Measurements from ENCODE around the gene PPP1R3E. TPM values are rescaled to one million over a fixed set of nuclear protein-coding genes. Genes with fewer than 3 reads are reported as not detected.
"Not testable (repeated sequence)": the region's sequence is repeated elsewhere in the genome, so short reads cannot be mapped to it uniquely, and the experiment has no call there.

PPP1R3E gene
- total RNA-seq, 1 donor from 2014 or later, result 16.9 TPM

- ATAC-seq (no peak), DNase-seq (no peak)
- H3K4me1 ChIP-seq, result no peaks in the 10 kb centered on the region
- no peak overlapping the region for H3K4me3 ChIP-seq
- H3K36me3 ChIP-seq, result no peaks in the 10 kb centered on the region
- H3K27me3 ChIP-seq (ENCODE audit: low read depth), result no peaks in the 10 kb centered on the region
- intact Hi-C loops (cut with DNase I), result no loop called here
- H3K27ac ChIP-seq, result no peak overlapping the region
- no peaks in the 10 kb centered on the region for H3K9me3 ChIP-seq
- TF ChIP-seq, protein P1, sequence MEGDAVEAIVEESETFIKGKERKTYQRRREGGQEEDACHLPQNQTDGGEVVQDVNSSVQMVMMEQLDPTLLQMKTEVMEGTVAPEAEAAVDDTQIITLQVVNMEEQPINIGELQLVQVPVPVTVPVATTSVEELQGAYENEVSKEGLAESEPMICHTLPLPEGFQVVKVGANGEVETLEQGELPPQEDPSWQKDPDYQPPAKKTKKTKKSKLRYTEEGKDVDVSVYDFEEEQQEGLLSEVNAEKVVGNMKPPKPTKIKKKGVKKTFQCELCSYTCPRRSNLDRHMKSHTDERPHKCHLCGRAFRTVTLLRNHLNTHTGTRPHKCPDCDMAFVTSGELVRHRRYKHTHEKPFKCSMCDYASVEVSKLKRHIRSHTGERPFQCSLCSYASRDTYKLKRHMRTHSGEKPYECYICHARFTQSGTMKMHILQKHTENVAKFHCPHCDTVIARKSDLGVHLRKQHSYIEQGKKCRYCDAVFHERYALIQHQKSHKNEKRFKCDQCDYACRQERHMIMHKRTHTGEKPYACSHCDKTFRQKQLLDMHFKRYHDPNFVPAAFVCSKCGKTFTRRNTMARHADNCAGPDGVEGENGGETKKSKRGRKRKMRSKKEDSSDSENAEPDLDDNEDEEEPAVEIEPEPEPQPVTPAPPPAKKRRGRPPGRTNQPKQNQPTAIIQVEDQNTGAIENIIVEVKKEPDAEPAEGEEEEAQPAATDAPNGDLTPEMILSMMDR (IDR thresholded peaks at IDR 0.05), result no peak
Observed at GRCh38 chr14:23335623-23336022, 33.0 kb upstream of the PPP1R3E start.

- peaks cover 4% of the 10 kb centered on the region for H3K4me1 ChIP-seq
- intact Hi-C loops (cut with DNase I), result no loop called here
- H3K27ac ChIP-seq, result no peak overlapping the region
- peaks cover 29% of the 10 kb centered on the region for H3K36me3 ChIP-seq
- DNase-seq, result no peak
- peak; percentile 82 to 86 for ATAC-seq
- no peak overlapping the region for H3K4me3 ChIP-seq
- no peaks in the 10 kb centered on the region for H3K9me3 ChIP-seq
- TF ChIP-seq, protein P1 (IDR thresholded peaks at IDR 0.05), result peak; percentile 88
- no peaks in the 10 kb centered on the region for H3K27me3 ChIP-seq (ENCODE audit: low read depth)
Observed at GRCh38 chr14:23327947-23328744, 25.5 kb upstream of the PPP1R3E start.

GRCh38 chr14:23326491-23327332 is 24.1 kb upstream of the PPP1R3E start:
- Histone ChIP-seq H3K27ac (no peak overlapping the region), H3K4me3 (no peak overlapping the region), H3K4me1 (peaks cover 14% of the 10 kb centered on the region), H3K36me3 (peaks cover 36% of the 10 kb centered on the region), H3K27me3 (ENCODE audit: low read depth) (no peaks in the 10 kb centered on the region), H3K9me3 (no peaks in the 10 kb centered on the region)
- peak in 1 of 2 donors; percentile 23 for ATAC-seq
- intact Hi-C loops (cut with DNase I), result no loop called here
- DNase-seq, result no peak
- TF ChIP-seq, protein P1 (IDR thresholded peaks at IDR 0.05), result no peak

DNA sequence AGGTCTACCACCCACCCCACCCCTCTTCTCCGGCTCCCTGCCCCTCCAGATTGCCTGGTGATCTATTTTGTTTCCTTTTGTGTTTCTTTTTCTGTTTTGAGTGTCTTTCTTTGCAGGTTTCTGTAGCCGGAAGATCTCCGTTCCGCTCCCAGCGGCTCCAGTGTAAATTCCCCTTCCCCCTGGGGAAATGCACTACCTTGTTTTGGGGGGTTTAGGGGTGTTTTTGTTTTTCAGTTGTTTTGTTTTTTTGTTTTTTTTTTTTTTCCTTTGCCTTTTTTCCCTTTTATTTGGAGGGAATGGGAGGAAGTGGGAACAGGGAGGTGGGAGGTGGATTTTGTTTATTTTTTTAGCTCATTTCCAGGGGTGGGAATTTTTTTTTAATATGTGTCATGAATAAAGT is 23.1 kb upstream of the PPP1R3E start:
- Histone ChIP-seq H3K36me3 (peaks cover 36% of the 10 kb centered on the region), H3K4me1 (peaks cover 14% of the 10 kb centered on the region)
- intact Hi-C loops (cut with DNase I); H3K9me3 ChIP-seq; DNase-seq; H3K27ac ChIP-seq; H3K27me3 ChIP-seq (ENCODE audit: low read depth); ATAC-seq; H3K4me3 ChIP-seq: not testable (repeated sequence)

DNA sequence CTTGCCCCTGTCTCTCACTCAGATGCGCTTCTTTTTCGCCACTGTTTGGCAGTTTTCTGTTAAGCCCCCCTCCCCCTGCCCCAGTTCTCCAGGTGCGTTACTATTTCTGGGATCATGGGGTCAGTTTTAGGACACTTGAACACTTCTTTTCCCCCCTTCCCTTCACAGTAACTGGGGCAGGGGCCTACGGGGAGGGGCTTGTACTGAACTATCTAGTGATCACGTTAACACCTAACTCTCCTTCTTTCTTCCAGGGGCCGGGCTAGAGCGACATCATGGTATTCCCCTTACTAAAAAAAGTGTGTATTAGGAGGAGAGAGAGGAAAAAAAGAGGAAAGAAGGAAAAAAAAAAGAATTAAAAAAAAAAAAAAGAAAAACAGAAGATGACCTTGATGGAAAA is 22.3 kb upstream of the PPP1R3E start:
- intact Hi-C loops (cut with DNase I), result no loop called here
- no peaks in the 10 kb centered on the region for H3K9me3 ChIP-seq
- H3K27ac ChIP-seq, result no peak overlapping the region
- ATAC-seq, result no peak
- DNase-seq, result no peak
- H3K27me3 ChIP-seq (ENCODE audit: low read depth), result no peaks in the 10 kb centered on the region
- H3K4me3 ChIP-seq, result no peak overlapping the region
- peaks cover 20% of the 10 kb centered on the region for H3K4me1 ChIP-seq
- TF ChIP-seq, protein P1 (IDR thresholded peaks at IDR 0.05), result no peak
- peaks cover 36% of the 10 kb centered on the region for H3K36me3 ChIP-seq

- no peaks in the 10 kb centered on the region for H3K9me3 ChIP-seq
- peaks cover 23% of the 10 kb centered on the region for H3K4me1 ChIP-seq
- H3K4me3 ChIP-seq, result no peak overlapping the region
- no peak for ATAC-seq
- intact Hi-C loops (cut with DNase I), result no loop called here
- no peak for DNase-seq
- H3K36me3 ChIP-seq, result peaks cover 36% of the 10 kb centered on the region
- no peaks in the 10 kb centered on the region for H3K27me3 ChIP-seq (ENCODE audit: low read depth)
- H3K27ac ChIP-seq, result no peak overlapping the region
- TF ChIP-seq, protein P1 (IDR thresholded peaks at IDR 0.05), result no peak
Observed at GRCh38 chr14:23324455-23324846, 21.8 kb upstream of the PPP1R3E start.
